HG03342 (cell line): Measurements from ENCODE around the gene CLCN1.
A peak's percentile ranks its signal among the peaks of the same experiment; 100 is the strongest.

Experiments used
- ATAC-seq: cut with Tn5 transposase; IDR thresholded peaks from one replicate; pipeline ENCODE4 v1.9.1; 2021; ENCODE audit warnings: mild to moderate bottlenecking, moderate library complexity; ENCODE audit not compliant: unreplicated experiment

Gene CLCN1

GRCh38 chr7:143292876-143293275 is 23.0 kb upstream of the CLCN1 start:
- no peak for ATAC-seq

- no peak for ATAC-seq
Measured at GRCh38 chr7:143295870-143296269, 20.0 kb upstream of the CLCN1 start.

GRCh38 chr7:143296686-143297085 is 19.2 kb upstream of the CLCN1 start:
- no peak for ATAC-seq

- no peak for ATAC-seq
Measured at GRCh38 chr7:143299346-143299745, 16.6 kb upstream of the CLCN1 start.

- no peak for ATAC-seq
Measured at GRCh38 chr7:143299840-143300239, 16.1 kb upstream of the CLCN1 start.

GRCh38 chr7:143300959-143301935 is 14.7 kb upstream of the CLCN1 start:
- ATAC-seq = no peak

GRCh38 chr7:143303733-143304132 is 12.2 kb upstream of the CLCN1 start:
- no peak for ATAC-seq

- no peak for ATAC-seq
Measured at GRCh38 chr7:143304938-143305337, 11.0 kb upstream of the CLCN1 start.

GRCh38 chr7:143305423-143306070 is 10.4 kb upstream of the CLCN1 start:
- ATAC-seq = peak; percentile 58

GRCh38 chr7:143308632-143309031 is 7.3 kb upstream of the CLCN1 start:
- ATAC-seq = no peak

- ATAC-seq = no peak
Measured at GRCh38 chr7:143314127-143314526, 1.8 kb upstream of the CLCN1 start.

- ATAC-seq = no peak
Measured at GRCh38 chr7:143316492-143316891, 581 bp downstream of the CLCN1 start.

GRCh38 chr7:143318661-143319060 is 2.8 kb downstream of the CLCN1 start:
- no peak for ATAC-seq

- no peak for ATAC-seq
Measured at GRCh38 chr7:143320620-143321019, 4.7 kb downstream of the CLCN1 start.

- ATAC-seq = no peak
Measured at GRCh38 chr7:143321242-143321641, 5.3 kb downstream of the CLCN1 start.

- ATAC-seq = no peak
Measured at GRCh38 chr7:143321734-143322133, 5.8 kb downstream of the CLCN1 start.

- ATAC-seq = no peak
Measured at GRCh38 chr7:143322760-143323633, 7.1 kb downstream of the CLCN1 start.

- ATAC-seq = no peak
Measured at GRCh38 chr7:143323653-143324052, 7.7 kb downstream of the CLCN1 start.

- ATAC-seq = peak; percentile 66
Measured at GRCh38 chr7:143325240-143325639, 9.3 kb downstream of the CLCN1 start.

- peak; percentile 80 for ATAC-seq
Measured at GRCh38 chr7:143327903-143328302, 12.0 kb downstream of the CLCN1 start.
